Breast epithelium (tissue), 4 donors: ENCODE data around the gene AQP6. TPM values are rescaled to one million over a fixed set of nuclear protein-coding genes. Genes with fewer than 3 reads are reported as not detected.

ENCODE experiments used
- DNase-seq, 2 donors: peaks; one replicate each; pipeline ENCODE4 v3.0.0-alpha.2; 2019; ENCODE audit warnings: low spot score in 2 of 2
- H3K27ac ChIP-seq, 2 donors: fragments of 200-600 bp; sonication (generic) in 1 of 2; one replicate each; pipeline ENCODE4 v1.5.1; 2016 to 2019; ENCODE audit warnings: mild to moderate bottlenecking in 1 of 2
- H3K27me3 ChIP-seq, 2 donors: fragments of 200-600 bp; sonication (generic) in 1 of 2; one replicate each; pipeline versions ENCODE4 v1.5.1 to v1.6.0; 2017 to 2019; ENCODE audit warnings: control low read depth in 1 of 2, mild to moderate bottlenecking in 1 of 2
- H3K36me3 ChIP-seq: fragments of 200-600 bp; one replicate; pipeline ENCODE4 v1.5.1; 2019
- H3K4me1 ChIP-seq, 2 donors: fragments of 200-600 bp; sonication (generic); one replicate each; pipeline ENCODE4 v1.5.1; 2016 to 2019; ENCODE audit warnings: control low read depth in 1 of 2
- H3K4me3 ChIP-seq, 3 donors: fragments of 200-600 bp; sonication (generic); 1 replicate in 2 of 3; 2 replicates in 1 of 3; pipeline ENCODE4 v1.5.1; 2016 to 2019; ENCODE audit warnings: mild to moderate bottlenecking in 3 of 3, moderate library complexity in 2 of 3
- H3K9me3 ChIP-seq, 2 donors: fragments of 200-600 bp; sonication (generic) in 1 of 2; one replicate each; pipeline ENCODE4 v1.5.1; 2016 to 2019; ENCODE audit warnings: control low read depth in 1 of 2
- CTCF ChIP-seq, 3 donors: fragments of 450-650 bp; IDR thresholded peaks; one replicate each; pipeline ENCODE4 v1.5.1; 2016 to 2017; ENCODE audit warnings: antibody characterized with exemption in 3 of 3, mild to moderate bottlenecking in 3 of 3, moderate library complexity in 3 of 3
- POLR2A ChIP-seq: fragments of 450-650 bp; IDR thresholded peaks from one replicate; pipeline ENCODE4 v1.6.1; 2016; ENCODE audit warnings: antibody characterized with exemption, mild to moderate bottlenecking, moderate library complexity
- POLR2AphosphoS5 ChIP-seq, 3 donors: sonication (generic); formaldehyde crosslinking; IDR thresholded peaks; one replicate each; pipeline ENCODE4 v1.6.1; 2017; ENCODE audit warnings: antibody characterized with exemption in 3 of 3
- intact Hi-C: fragments of 100-400 bp; cut with DNase I; formaldehyde crosslinking; loops from one replicate; pipeline ENCODE4 v1.15.1; 2023; ENCODE audit warnings: low total_unique reads
- total RNA-seq, 3 donors: library from RNA; depleted of rRNA; stranded (reverse); fragments of >200 nt; gene quantifications; one replicate each; pipeline ENCODE4 v1.1.0, GENCODE V29; 2016

Gene AQP6
- total RNA-seq, 3 donors from 2014 or later, result 0.16 TPM; not detected in 2

DNA sequence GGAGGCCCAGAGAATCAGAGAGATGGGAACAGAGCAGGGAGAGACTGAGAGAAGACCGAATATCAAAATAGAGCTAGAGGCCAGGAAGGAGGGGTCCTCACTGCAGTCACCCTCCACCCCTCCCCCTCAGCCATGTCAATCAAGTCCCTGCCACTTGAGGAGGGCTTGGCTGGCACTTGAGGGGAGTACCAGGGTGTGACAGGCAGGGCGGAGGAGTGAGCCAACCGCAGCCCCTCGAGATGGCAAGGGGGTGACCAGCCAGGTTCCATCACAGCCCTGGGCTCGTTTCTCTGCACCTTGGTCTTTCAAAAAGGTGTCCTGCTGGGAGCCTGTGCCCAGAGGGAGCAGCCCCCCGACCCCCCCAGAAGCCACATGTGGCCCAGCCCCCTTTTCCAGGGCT, 6.9 kb upstream of the AQP6 start:
- Histone ChIP-seq H3K36me3 (no peaks in the 10 kb centered on the region), H3K27ac (no peak overlapping the region), H3K4me3 (no peak overlapping the region), H3K9me3 (no peaks in the 10 kb centered on the region), H3K27me3 (peaks cover 0 to 3% of the 10 kb centered on the region in 2 donors), H3K4me1 (peaks cover 4 to 8% of the 10 kb centered on the region in 2 donors)
- no peak for TF ChIP-seq POLR2A
- no peak for TF ChIP-seq POLR2AphosphoS5 (IDR thresholded peaks at IDR 0.05)
- TF ChIP-seq CTCF (IDR thresholded peaks at IDR 0.05), result no peak
- intact Hi-C loops, result loop anchor here (10.0 kb wide), 1 partner anchor 191 kb away; no protein-coding TSS in a partner anchor
- DNase-seq, result no peak

DNA sequence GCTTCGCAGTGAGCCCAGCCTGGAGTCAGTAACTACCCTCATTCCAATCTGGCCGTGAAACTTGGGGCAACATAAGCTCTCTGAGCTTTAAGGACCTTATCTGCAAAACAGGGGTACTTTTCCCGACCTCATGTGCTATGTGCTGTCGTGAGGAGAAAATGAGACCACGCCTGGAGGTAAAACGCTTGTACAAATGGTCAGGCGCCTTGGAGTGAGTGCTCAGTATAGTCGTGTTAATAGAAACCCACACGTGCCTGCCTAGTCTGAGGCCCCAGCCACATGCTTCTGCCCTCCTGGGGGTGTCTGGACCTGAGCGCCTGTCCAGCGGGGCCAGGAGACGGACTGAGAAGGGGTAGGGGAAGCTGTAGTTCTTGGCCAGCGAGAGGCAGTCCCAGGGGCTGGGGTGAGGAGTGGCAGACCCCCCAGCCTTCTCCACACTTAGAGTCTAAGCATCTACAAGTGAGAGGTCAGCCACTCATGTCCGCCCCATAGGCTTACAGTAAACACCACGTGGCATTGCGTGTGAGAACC, 6.2 kb upstream of the AQP6 start:
- Histone ChIP-seq H3K27ac (no peak overlapping the region), H3K36me3 (no peaks in the 10 kb centered on the region), H3K4me1 (peaks cover 0 to 8% of the 10 kb centered on the region in 2 donors), H3K4me3 (no peak overlapping the region), H3K27me3 (peaks cover 0 to 3% of the 10 kb centered on the region in 2 donors), H3K9me3 (no peaks in the 10 kb centered on the region)
- intact Hi-C loops, result loop anchor here (10.0 kb wide), 1 partner anchor 192 kb away; no protein-coding TSS in a partner anchor
- DNase-seq, result no peak
- TF ChIP-seq POLR2AphosphoS5 (IDR thresholded peaks at IDR 0.05), result no peak
- TF ChIP-seq CTCF (IDR thresholded peaks at IDR 0.05), result no peak
- TF ChIP-seq POLR2A, result no peak

- DNase-seq, result peak; percentile 71 to 89
- intact Hi-C loops, result loop anchor here (10.0 kb wide), 1 partner anchor 192 kb away; no protein-coding TSS in a partner anchor
- peak overlapping the region; percentile 4 to 57 (median 36) for H3K4me3 ChIP-seq
- peaks cover 0 to 3% of the 10 kb centered on the region in 2 donors for H3K27me3 ChIP-seq
- no peak overlapping the region for H3K27ac ChIP-seq
- TF ChIP-seq POLR2A, result no peak
- peak; percentile 70 to 84 (median 79) for TF ChIP-seq CTCF (IDR thresholded peaks at IDR 0.05)
- TF ChIP-seq POLR2AphosphoS5 (IDR thresholded peaks at IDR 0.05), result peak in 1 of 3 donors; percentile 16
- peaks cover 0 to 8% of the 10 kb centered on the region in 2 donors for H3K4me1 ChIP-seq
- no peaks in the 10 kb centered on the region for H3K9me3 ChIP-seq
- no peaks in the 10 kb centered on the region for H3K36me3 ChIP-seq
These were observed 5.5 kb upstream of the AQP6 start for GRCh38 chr12:49967042-49967776.

DNA sequence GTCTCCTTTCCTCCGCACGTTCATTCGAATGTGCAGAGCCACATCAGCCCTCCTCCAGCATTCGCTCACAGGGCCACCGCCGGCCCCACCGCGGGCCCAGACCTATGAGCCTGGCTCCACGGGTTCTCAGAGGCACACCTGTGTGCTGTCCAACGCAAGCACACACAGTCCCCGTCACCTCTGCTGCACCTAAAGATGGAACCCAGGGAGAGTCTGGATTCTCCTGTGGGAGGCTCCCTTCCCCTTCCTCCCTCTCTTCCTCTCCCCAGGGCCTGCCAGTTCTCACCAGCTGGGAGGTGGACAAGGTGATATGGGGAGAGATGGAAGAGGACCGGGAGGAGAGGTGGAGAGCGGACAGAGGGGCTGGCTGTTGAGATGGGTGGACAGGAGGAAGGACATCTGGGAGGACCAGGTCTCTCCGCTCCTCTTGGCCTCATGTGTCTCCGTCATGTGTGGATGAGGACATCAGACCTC, 4.9 kb upstream of the AQP6 start:
- Histone ChIP-seq H3K4me3 (peak overlapping the region; percentile 4 to 57 (median 36)), H3K36me3 (no peaks in the 10 kb centered on the region), H3K9me3 (no peaks in the 10 kb centered on the region), H3K4me1 (peaks cover 0 to 8% of the 10 kb centered on the region in 2 donors), H3K27me3 (peaks cover 0 to 3% of the 10 kb centered on the region in 2 donors), H3K27ac (no peak overlapping the region)
- no peak for DNase-seq
- intact Hi-C loops, result loop anchor here (10.0 kb wide), 1 partner anchor 193 kb away; no protein-coding TSS in a partner anchor
- TF ChIP-seq POLR2AphosphoS5 (IDR thresholded peaks at IDR 0.05) (no peak), POLR2A (no peak), CTCF (IDR thresholded peaks at IDR 0.05) (no peak)

- Histone ChIP-seq H3K4me1 (peaks cover 0 to 8% of the 10 kb centered on the region in 2 donors), H3K9me3 (no peaks in the 10 kb centered on the region), H3K36me3 (no peaks in the 10 kb centered on the region), H3K27ac (no peak overlapping the region), H3K4me3 (no peak overlapping the region), H3K27me3 (peaks cover 0 to 3% of the 10 kb centered on the region in 2 donors)
- intact Hi-C loops, result loop anchor here (10.0 kb wide), 1 partner anchor 194 kb away; no protein-coding TSS in a partner anchor
- no peak for DNase-seq
- no peak for TF ChIP-seq POLR2AphosphoS5 (IDR thresholded peaks at IDR 0.05)
- no peak for TF ChIP-seq POLR2A
- TF ChIP-seq CTCF (IDR thresholded peaks at IDR 0.05), result no peak
These were observed 4.3 kb upstream of the AQP6 start for GRCh38 chr12:49968471-49968870.
